ENCODE results near the gene PLPP3. TPM values are rescaled to one million over a fixed set of nuclear protein-coding genes. Genes with fewer than 3 reads are reported as not detected.

The PLPP3 gene
- total RNA-seq, 1 experiment from 2014 or later, result 3.4 TPM

DNA sequence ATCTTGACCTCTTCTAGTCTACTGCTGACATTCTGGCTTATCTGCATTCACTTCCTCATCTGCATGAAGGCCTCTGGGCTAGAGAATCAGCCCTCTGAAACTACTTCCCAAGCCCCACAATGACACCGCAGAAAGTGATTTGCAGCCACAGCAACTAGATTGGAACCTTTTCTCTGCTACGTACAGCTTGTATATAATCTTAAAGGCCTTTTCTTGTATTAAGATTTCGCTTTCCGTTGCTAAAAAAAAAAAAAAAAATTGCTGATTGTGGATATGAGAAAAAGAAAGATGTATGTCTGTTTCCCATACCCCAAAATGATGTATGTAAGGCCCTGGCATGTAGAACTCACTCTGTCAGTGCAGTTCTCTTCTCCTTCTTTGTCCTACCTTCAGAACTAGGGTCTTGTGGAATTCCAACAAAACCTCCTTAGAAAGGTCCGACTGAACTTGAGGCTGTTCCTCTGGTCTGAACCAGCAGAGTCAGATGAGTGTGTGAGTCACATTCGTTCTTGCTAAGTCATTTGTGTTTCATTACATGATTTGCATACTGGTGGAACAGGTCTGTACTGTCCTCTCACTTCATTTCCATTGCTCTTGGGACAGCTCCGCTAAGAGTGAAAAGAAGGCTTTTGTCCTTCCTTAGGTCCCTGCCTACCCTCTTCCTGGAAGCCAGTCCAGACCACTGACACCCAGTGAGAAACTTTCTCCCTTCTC, 62.7 kb downstream of the PLPP3 start (continued):
- TF ChIP-seq EZH2phosphoT487 (IDR thresholded peaks at IDR 0.05; ENCODE audit: borderline replicate concordance) (no peak), EGR1 (IDR thresholded peaks at IDR 0.05; ENCODE audit: low read depth) (no peak), RAD21 (IDR thresholded peaks at IDR 0.05; ENCODE audit: low read depth) (no peak)

DNA sequence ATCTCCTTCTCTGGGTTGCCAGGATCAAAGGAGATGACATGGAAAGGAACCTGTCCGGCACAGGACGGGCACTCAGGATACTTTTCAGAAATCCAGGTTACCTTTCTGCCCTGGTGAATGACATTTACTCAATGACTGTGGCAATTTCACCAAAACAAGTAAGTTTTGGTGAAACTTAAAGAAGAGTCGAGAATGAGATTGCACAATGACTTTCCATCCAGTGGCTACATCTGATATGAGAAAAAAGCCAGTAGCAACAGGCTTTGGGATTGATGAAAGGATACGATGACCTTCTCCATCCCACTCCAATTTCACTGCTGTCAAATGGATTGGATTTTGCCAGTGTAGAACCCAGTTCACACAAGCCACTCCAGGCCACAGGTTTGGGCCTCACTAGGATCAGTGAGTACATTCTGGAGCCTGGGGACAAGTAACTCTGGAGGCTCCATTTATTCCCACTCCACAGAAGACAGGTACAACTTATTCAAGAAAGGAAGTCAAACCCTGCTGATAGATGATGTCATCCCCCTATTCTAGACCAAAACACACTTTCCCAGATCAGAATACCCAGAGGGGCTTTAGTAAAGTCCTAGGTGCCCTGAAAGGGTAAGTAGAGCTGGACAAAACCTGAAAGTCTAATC, 63.3 kb downstream of the PLPP3 start:
- no peaks in the 10 kb centered on the region for H3K9me2 ChIP-seq (ENCODE audit: insufficient read depth)
- ChIA-PET POLR2A (no interaction called here), RAD21 (ENCODE audit: low non-redundant PET in 1 of 2, low total read pairs in 2 of 2, uncharacterized antibody in 2 of 2, unreplicated experiment in 2 of 2) (no interaction called here), CTCF (no interaction called here)
- peak overlapping the region; percentile 49; the same call in 1 of the 2 replicates for H3K27ac ChIP-seq (ENCODE audit: low read depth, low read length)
- no peak overlapping the region for H2AFZ ChIP-seq (ENCODE audit: low read depth, low read length, poor library complexity, severe bottlenecking)
- BruUV-seq (replicated peaks), result no TSS peak
- peaks cover 15 to 28% of the 10 kb centered on the region in 2 experiments; a peak in 3 of 4 replicates for H3K4me1 ChIP-seq (ENCODE audit: control insufficient read depth in 1 of 2, insufficient read depth in 2 of 2, low read length in 2 of 2)
- peak overlapping the region in 1 of 2 experiments; percentile 37; a peak in 2 of 4 replicates for H3K4me3 ChIP-seq (replicated peaks in 1 of 2; ENCODE audit: low read depth in 1 of 2, low read length in 2 of 2)
- no peaks in the 10 kb centered on the region for H3K79me2 ChIP-seq (ENCODE audit: insufficient read depth, low read length)
- H3K27me3 ChIP-seq (ENCODE audit: insufficient read depth, low read length), result no peaks in the 10 kb centered on the region
- H4K20me1 ChIP-seq (ENCODE audit: insufficient read depth), result no peaks in the 10 kb centered on the region
- no peaks in the 10 kb centered on the region for H3K36me3 ChIP-seq (ENCODE audit: control insufficient read depth in 1 of 2, insufficient read depth in 2 of 2, low read length in 2 of 2)
- TF ChIP-seq, protein P1, sequence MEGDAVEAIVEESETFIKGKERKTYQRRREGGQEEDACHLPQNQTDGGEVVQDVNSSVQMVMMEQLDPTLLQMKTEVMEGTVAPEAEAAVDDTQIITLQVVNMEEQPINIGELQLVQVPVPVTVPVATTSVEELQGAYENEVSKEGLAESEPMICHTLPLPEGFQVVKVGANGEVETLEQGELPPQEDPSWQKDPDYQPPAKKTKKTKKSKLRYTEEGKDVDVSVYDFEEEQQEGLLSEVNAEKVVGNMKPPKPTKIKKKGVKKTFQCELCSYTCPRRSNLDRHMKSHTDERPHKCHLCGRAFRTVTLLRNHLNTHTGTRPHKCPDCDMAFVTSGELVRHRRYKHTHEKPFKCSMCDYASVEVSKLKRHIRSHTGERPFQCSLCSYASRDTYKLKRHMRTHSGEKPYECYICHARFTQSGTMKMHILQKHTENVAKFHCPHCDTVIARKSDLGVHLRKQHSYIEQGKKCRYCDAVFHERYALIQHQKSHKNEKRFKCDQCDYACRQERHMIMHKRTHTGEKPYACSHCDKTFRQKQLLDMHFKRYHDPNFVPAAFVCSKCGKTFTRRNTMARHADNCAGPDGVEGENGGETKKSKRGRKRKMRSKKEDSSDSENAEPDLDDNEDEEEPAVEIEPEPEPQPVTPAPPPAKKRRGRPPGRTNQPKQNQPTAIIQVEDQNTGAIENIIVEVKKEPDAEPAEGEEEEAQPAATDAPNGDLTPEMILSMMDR (IDR thresholded peaks at IDR 0.05 in 2 of 3, conservative IDR thresholded peaks at IDR 0.05 in 1 of 3; ENCODE audit: borderline replicate concordance in 1 of 3, insufficient read depth in 1 of 3, low read depth in 2 of 3, low read length in 2 of 3), result no peak
- TF ChIP-seq FOSL1 (IDR thresholded peaks at IDR 0.05; ENCODE audit: low read depth) (no peak), TCF7L2 (IDR thresholded peaks at IDR 0.05; ENCODE audit: borderline replicate concordance, extremely low read depth, insufficient read depth, insufficient read length) (no peak), RAD21 (IDR thresholded peaks at IDR 0.05; ENCODE audit: low read depth) (no peak), EZH2phosphoT487 (IDR thresholded peaks at IDR 0.05; ENCODE audit: borderline replicate concordance) (no peak), CBX3 (IDR thresholded peaks at IDR 0.05; ENCODE audit: low read depth) (no peak), SIN3A (IDR thresholded peaks at IDR 0.05; ENCODE audit: low read depth) (no peak), SP1 (IDR thresholded peaks at IDR 0.05; ENCODE audit: low read depth) (no peak), YY1 (IDR thresholded peaks at IDR 0.05; ENCODE audit: extremely low read depth, insufficient replicate concordance, low read depth, low read length) (no peak)
- TF ChIP-seq, protein P2, sequence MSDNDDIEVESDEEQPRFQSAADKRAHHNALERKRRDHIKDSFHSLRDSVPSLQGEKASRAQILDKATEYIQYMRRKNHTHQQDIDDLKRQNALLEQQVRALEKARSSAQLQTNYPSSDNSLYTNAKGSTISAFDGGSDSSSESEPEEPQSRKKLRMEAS (IDR thresholded peaks at IDR 0.05), result no peak; the same call in 1 of the 2 replicates
- TF ChIP-seq, protein P3, sequence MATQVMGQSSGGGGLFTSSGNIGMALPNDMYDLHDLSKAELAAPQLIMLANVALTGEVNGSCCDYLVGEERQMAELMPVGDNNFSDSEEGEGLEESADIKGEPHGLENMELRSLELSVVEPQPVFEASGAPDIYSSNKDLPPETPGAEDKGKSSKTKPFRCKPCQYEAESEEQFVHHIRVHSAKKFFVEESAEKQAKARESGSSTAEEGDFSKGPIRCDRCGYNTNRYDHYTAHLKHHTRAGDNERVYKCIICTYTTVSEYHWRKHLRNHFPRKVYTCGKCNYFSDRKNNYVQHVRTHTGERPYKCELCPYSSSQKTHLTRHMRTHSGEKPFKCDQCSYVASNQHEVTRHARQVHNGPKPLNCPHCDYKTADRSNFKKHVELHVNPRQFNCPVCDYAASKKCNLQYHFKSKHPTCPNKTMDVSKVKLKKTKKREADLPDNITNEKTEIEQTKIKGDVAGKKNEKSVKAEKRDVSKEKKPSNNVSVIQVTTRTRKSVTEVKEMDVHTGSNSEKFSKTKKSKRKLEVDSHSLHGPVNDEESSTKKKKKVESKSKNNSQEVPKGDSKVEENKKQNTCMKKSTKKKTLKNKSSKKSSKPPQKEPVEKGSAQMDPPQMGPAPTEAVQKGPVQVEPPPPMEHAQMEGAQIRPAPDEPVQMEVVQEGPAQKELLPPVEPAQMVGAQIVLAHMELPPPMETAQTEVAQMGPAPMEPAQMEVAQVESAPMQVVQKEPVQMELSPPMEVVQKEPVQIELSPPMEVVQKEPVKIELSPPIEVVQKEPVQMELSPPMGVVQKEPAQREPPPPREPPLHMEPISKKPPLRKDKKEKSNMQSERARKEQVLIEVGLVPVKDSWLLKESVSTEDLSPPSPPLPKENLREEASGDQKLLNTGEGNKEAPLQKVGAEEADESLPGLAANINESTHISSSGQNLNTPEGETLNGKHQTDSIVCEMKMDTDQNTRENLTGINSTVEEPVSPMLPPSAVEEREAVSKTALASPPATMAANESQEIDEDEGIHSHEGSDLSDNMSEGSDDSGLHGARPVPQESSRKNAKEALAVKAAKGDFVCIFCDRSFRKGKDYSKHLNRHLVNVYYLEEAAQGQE (IDR thresholded peaks at IDR 0.05; ENCODE audit: low read depth), result no peak
- H3K4me2 ChIP-seq (ENCODE audit: low read length), result peak overlapping the region; percentile 80
- DNase-seq (ENCODE audit: low read depth, low spot score) (no peak), ATAC-seq (no peak)
- H3K9me3 ChIP-seq (ENCODE audit: control insufficient read depth in 1 of 2, insufficient read depth in 1 of 2, low read depth in 1 of 2, low read length in 2 of 2), result no peaks in the 10 kb centered on the region
- intact Hi-C loops (cut with micrococcal nuclease), result no loop called here
- peak overlapping the region; percentile 48 for H3K9ac ChIP-seq (ENCODE audit: low read length)
